HepG2 (cell line): ENCODE data around the gene NCDN. TPM values are rescaled to one million over a fixed set of nuclear protein-coding genes. Genes with fewer than 3 reads are reported as not detected.
A peak's percentile ranks its signal among the peaks of the same experiment; 100 is the strongest.

Experiments
- ATAC-seq: fragments of 200-7000 bp; cut with Tn5 transposase; 3 replicates; pipeline ENCODE4 v1.9.1; 2020; ENCODE audit warnings: mild to moderate bottlenecking, moderate library complexity
- BruUV-seq: library from RNA; stranded (reverse); fragments of 400-500 nt; replicated peaks from 2 replicates; lab custom pipeline; 2021; lab: Mats Ljungman, UMichigan
- CTCF ChIA-PET: fragments of 300-600 bp; formaldehyde crosslinking; extraction: SDS; loops from one replicate; lab custom pipeline; 2021; ENCODE audit warnings: low total read pairs, inconsistent platforms, low intra/inter-chr PET ratio; lab: Yijun Ruan, JAX
- POLR2A ChIA-PET: fragments of 350-600 bp; sonication (Branson Sonifier 250); formaldehyde crosslinking; loops from one replicate; lab custom pipeline; 2020; ENCODE audit warnings: antibody characterized with exemption, inconsistent platforms; lab: Yijun Ruan, JAX
- DNase-seq: peaks from one replicate; pipeline ENCODE4 v3.0.0-alpha.2; 2015; ENCODE audit warnings: low spot score
- FAIRE-seq: peaks from 3 replicates; lab custom pipeline; 2011; peaks lifted over from hg19 to GRCh38; lab: Jason Lieb, UNC
- H2AFZ ChIP-seq: one replicate; pipeline ENCODE4 v1.6.1; 2011; ENCODE audit warnings: low read length, inconsistent platforms
- H3K27ac ChIP-seq: fragments of 300-600 bp; 3 replicates; pipeline ENCODE4 v1.8.0; 2011; ENCODE audit warnings: mixed run types, mild to moderate bottlenecking, mixed read lengths, low read length, inconsistent platforms; ENCODE audit not compliant: insufficient read depth; ENCODE audit errors: extremely low read length
- H3K27me3 ChIP-seq, 2 experiments: fragments of 200-600 bp in 1 of 2; 2 replicates in 1 of 2; 3 replicates in 1 of 2; pipeline versions ENCODE4 v1.6.0 to v1.8.0; 2011; ENCODE audit warnings: low read length in 2 of 2, mild to moderate bottlenecking in 2 of 2, moderate library complexity in 2 of 2, inconsistent platforms in 1 of 2; ENCODE audit not compliant: insufficient read depth in 2 of 2, control insufficient read depth in 1 of 2
- H3K36me3 ChIP-seq, 2 experiments: fragments of 200-600 bp in 1 of 2; replicated peaks in 1 of 2; 2 replicates in 1 of 2; 3 replicates in 1 of 2; pipeline versions ENCODE4 v1.5.1 to v1.8.0; 2011; ENCODE audit warnings: low read length in 2 of 2, inconsistent platforms in 1 of 2; ENCODE audit not compliant: insufficient read depth in 2 of 2, control insufficient read depth in 1 of 2
- H3K4me1 ChIP-seq: 2 replicates; pipeline ENCODE4 v1.5.1; 2012; ENCODE audit warnings: low read length, inconsistent platforms; ENCODE audit not compliant: insufficient read depth
- H3K4me2 ChIP-seq: 2 replicates; pipeline ENCODE4 v1.6.0; 2011; ENCODE audit warnings: low read depth, low read length, inconsistent platforms
- H3K4me3 ChIP-seq, 3 experiments: fragments of 200-600 bp in 1 of 3; sonication (generic), shearing (Covaris generic) in 1 of 3; replicated peaks in 1 of 3; 2 replicates each; pipeline ENCODE4 v1.5.1; 2011 to 2016; ENCODE audit warnings: low read length in 3 of 3, inconsistent platforms in 2 of 3, low read depth in 2 of 3, mild to moderate bottlenecking in 2 of 3, control low read depth in 1 of 3, mixed read lengths in 1 of 3; ENCODE audit not compliant: insufficient read depth in 1 of 3
- H3K79me2 ChIP-seq: one replicate; pipeline ENCODE4 v1.6.1; 2011; ENCODE audit warnings: low read length, inconsistent platforms; ENCODE audit not compliant: insufficient read depth
- H3K9ac ChIP-seq: 2 replicates; pipeline ENCODE4 v1.6.0; 2011; ENCODE audit warnings: mild to moderate bottlenecking, low read depth, low read length, inconsistent platforms; ENCODE audit not compliant: insufficient read depth
- H3K9me3 ChIP-seq: 2 replicates; pipeline ENCODE4 v1.5.1; 2012; ENCODE audit warnings: mild to moderate bottlenecking, low read length
- H4K20me1 ChIP-seq: 2 replicates; pipeline ENCODE4 v1.6.0; 2011; ENCODE audit warnings: inconsistent platforms, mild to moderate bottlenecking, low read length, moderate library complexity; ENCODE audit not compliant: insufficient read depth
- AFF4 ChIP-seq: sonication (generic); formaldehyde crosslinking; IDR thresholded peaks from 2 replicates; pipeline ENCODE4 v1.4.0; 2020; ENCODE audit warnings: missing genetic modification reagents
- CBX5 ChIP-seq: sonication (generic); formaldehyde crosslinking; IDR thresholded peaks from 2 replicates; pipeline ENCODE4 v1.4.0; 2020; ENCODE audit warnings: missing genetic modification reagents, borderline replicate concordance
- CREB1 ChIP-seq, 2 experiments: fragments of 450-650 bp in 1 of 2; IDR thresholded peaks; 2 replicates each; pipeline ENCODE4 v1.6.1; 2016 to 2017; ENCODE audit warnings: control low read depth in 1 of 2, mild to moderate bottlenecking in 1 of 2, missing compliant biosample characterization in 1 of 2, missing genetic modification characterization in 1 of 2
- ETV5 ChIP-seq: IDR thresholded peaks from 2 replicates; pipeline ENCODE4 v1.6.1; 2018; ENCODE audit warnings: missing biosample characterization, missing genetic modification reagents, inconsistent platforms, borderline replicate concordance
- HINFP ChIP-seq: sonication (generic); formaldehyde crosslinking; IDR thresholded peaks from 2 replicates; pipeline ENCODE4 v1.4.0; 2020; ENCODE audit warnings: low read depth, mild to moderate bottlenecking, missing genetic modification reagents
- HNF1B ChIP-seq: sonication (generic); formaldehyde crosslinking; IDR thresholded peaks from 2 replicates; pipeline ENCODE4 v1.5.1; 2020; ENCODE audit warnings: mild to moderate bottlenecking, moderate library complexity, missing genetic modification reagents
- NFIB ChIP-seq: sonication (generic); formaldehyde crosslinking; IDR thresholded peaks from 2 replicates; pipeline ENCODE4 v1.9.0; 2021; ENCODE audit warnings: missing genetic modification reagents, mild to moderate bottlenecking, borderline replicate concordance
- POLR2A ChIP-seq, 2 experiments: IDR thresholded peaks; 2 replicates each; pipeline ENCODE4 v1.6.1; 2011; ENCODE audit warnings: low read depth in 2 of 2, low read length in 2 of 2, mild to moderate bottlenecking in 1 of 2, moderate library complexity in 1 of 2; ENCODE audit not compliant: insufficient read depth in 1 of 2
- RNF2 ChIP-seq: fragments of 450-650 bp; conservative IDR thresholded peaks from 2 replicates; pipeline ENCODE4 v1.6.1; 2016; ENCODE audit warnings: low read depth
- TMF1 ChIP-seq: sonication (generic); formaldehyde crosslinking; IDR thresholded peaks from 2 replicates; pipeline ENCODE4 v1.8.1; 2022; ENCODE audit warnings: low read depth, missing genetic modification reagents
- U2AF1 ChIP-seq: fragments of 200-400 bp; formaldehyde crosslinking; optimal IDR thresholded peaks from 2 replicates; pipeline ENCODE3; 2017; ENCODE audit warnings: mild to moderate bottlenecking, low read depth, low read length
- ZNF10 ChIP-seq: sonication (generic); formaldehyde crosslinking; IDR thresholded peaks from 2 replicates; pipeline ENCODE4 v1.4.0; 2020; ENCODE audit warnings: mild to moderate bottlenecking, low read depth, missing genetic modification reagents, borderline replicate concordance
- ZNF180 ChIP-seq: sonication (generic); formaldehyde crosslinking; IDR thresholded peaks from 2 replicates; pipeline ENCODE4 v1.4.0; 2020; ENCODE audit warnings: low read depth, missing genetic modification reagents, borderline replicate concordance
- ZNF317 ChIP-seq: sonication (generic); formaldehyde crosslinking; IDR thresholded peaks from 2 replicates; pipeline ENCODE4 v1.5.0; 2020; ENCODE audit warnings: mild to moderate bottlenecking, missing genetic modification reagents
- ZNF547 ChIP-seq: sonication (generic); formaldehyde crosslinking; IDR thresholded peaks from 2 replicates; pipeline ENCODE4 v1.5.1; 2020; ENCODE audit warnings: mild to moderate bottlenecking, missing genetic modification reagents
- ZNF589 ChIP-seq: sonication (generic); formaldehyde crosslinking; conservative IDR thresholded peaks from 2 replicates; pipeline ENCODE4 v1.8.0; 2022; ENCODE audit warnings: mild to moderate bottlenecking, moderate library complexity, missing genetic modification reagents
- ZNF761 ChIP-seq: sonication (generic); formaldehyde crosslinking; conservative IDR thresholded peaks from 2 replicates; pipeline ENCODE4 v1.4.0; 2020; ENCODE audit warnings: mild to moderate bottlenecking, missing genetic modification reagents
- WGBS: methylation state at CpG from one replicate; pipeline ENCODE4 v1.1.6; 2017; ENCODE audit warnings: low lambda C conversion rate; 5-methylcytosine and 5-hydroxymethylcytosine counted together
- in situ Hi-C: cut with HindIII; loops from 2 replicates; pipeline ENCODE4 v1.10.0; 2017; ENCODE audit warnings: low pct_unique_long_range_greater_than_20kb; ENCODE audit not compliant: extremely low pct_ligation_motif_present
- intact Hi-C: fragments of 100-400 bp; cut with micrococcal nuclease; formaldehyde crosslinking; loops from one replicate; pipeline ENCODE4 v1.10.0; 2022; ENCODE audit not compliant: unreplicated experiment
- polyA plus RNA-seq, 8 experiments: library from polyadenylated mRNA; depleted of rRNA in 3 of 8; stranded (reverse) in 7 of 8; unstranded in 1 of 8; fragments of >200 nt; fragmentation: Illumina TruSeq in 4 of 8; extraction: Trizol in 4 of 8; gene quantifications; 2 replicates each; pipeline versions ENCODE4 v1.2.1 to v1.2.3, GENCODE V29; 2011 to 2016; ENCODE audit warnings: low read depth in 4 of 8, missing spikeins in 1 of 8, mixed read lengths in 1 of 8; ENCODE audit not compliant: insufficient read depth in 1 of 8
- total RNA-seq, 5 experiments: library from RNA; depleted of rRNA; stranded (reverse); fragments of >200 nt; fragmentation: Illumina TruSeq; extraction: Trizol; gene quantifications; 2 replicates each; pipeline ENCODE4 v1.2.3, GENCODE V29; 2016; ENCODE audit warnings: low read depth in 1 of 5

NCDN gene
- total and polyA plus RNA-seq, 2 of the 13 experiments (the other 11 are each of a cell fraction or from before 2014, with no cell fraction given): 6.6 to 9.3 TPM

- peaks cover 45% of the 10 kb centered on the region for H3K4me1 ChIP-seq
- POLR2A ChIA-PET: interaction anchor here (0.7 to 2.4 kb wide), 12 partner anchors 10 to 697 kb away, joined by 3 to 25 read pairs (median 4); partner anchors contain the start of genes CLSPN, SFPQ, SMIM12 and TFAP2E
- peak; percentile 48 for FAIRE-seq
- H3K9ac ChIP-seq: peak within 1 kb of the TSS; percentile 89
- no TSS peak for BruUV-seq
- H3K4me3 ChIP-seq: peak within 1 kb of the TSS; percentile 67 to 84 (median 82)
- in situ Hi-C loops: loop anchor here (10.0 kb wide), 1 partner anchor 362 kb away; the partner anchor contains the start of gene SFPQ
- peaks cover 6 to 25% of the 10 kb centered on the region in 2 experiments; a peak in 4 of 5 replicates for H3K36me3 ChIP-seq
- peak within 1 kb of the TSS; percentile 98 for H3K27ac ChIP-seq
- H3K4me2 ChIP-seq: peak within 1 kb of the TSS; percentile 92
- peaks cover 14% of the 10 kb centered on the region for H4K20me1 ChIP-seq
- H3K79me2 ChIP-seq: peaks cover 22% of the 10 kb centered on the region
- peak; percentile 87 for ATAC-seq
- no peaks in the 10 kb centered on the region for H3K27me3 ChIP-seq
- intact Hi-C loops: no loop called here
- WGBS: no CpG with 5 or more reads among the region's 39 CpGs
- no peak within 1 kb of the TSS for H2AFZ ChIP-seq
- H3K9me3 ChIP-seq: no peaks in the 10 kb centered on the region
- peak; percentile 60 for DNase-seq
- CTCF ChIA-PET: no interaction called here
- TF ChIP-seq CBX5 (CRISPR knock-in tag): no peak
- TF ChIP-seq ZNF547 (CRISPR knock-in tag): no peak; the same call in 1 of the 2 replicates
- TF ChIP-seq TMF1: 0 out of 2 replicates have a peak, but pooled peaks have one; percentile 55
- peak; percentile 46; the same call in 1 of the 2 replicates for TF ChIP-seq ETV5 (CRISPR knock-in tag)
- TF ChIP-seq CREB1 (IDR thresholded peaks at IDR 0.05): no peak
- TF ChIP-seq CREB1 (CRISPR knock-in tag; IDR thresholded peaks at IDR 0.05): no peak
- no peak for TF ChIP-seq HINFP (CRISPR knock-in tag)
- TF ChIP-seq AFF4: no peak
- TF ChIP-seq ZNF180: no peak
- TF ChIP-seq POLR2A (IDR thresholded peaks at IDR 0.05; ENCODE audit: insufficient read depth in 1 of 2, low read depth in 2 of 2, low read length in 2 of 2): peak; percentile 60 to 87
- TF ChIP-seq NFIB (CRISPR knock-in tag): no peak
- peak; percentile 39 for TF ChIP-seq ZNF317
- TF ChIP-seq RNF2: no peak
- no peak for TF ChIP-seq U2AF1
- TF ChIP-seq ZNF589 (CRISPR knock-in tag): 0 out of 2 replicates have a peak, but pooled peaks have one; percentile 19
- TF ChIP-seq ZNF10 (CRISPR knock-in tag): no peak
- TF ChIP-seq HNF1B (CRISPR knock-in tag): no peak; the same call in none of the 2 replicates
- TF ChIP-seq ZNF761 (CRISPR knock-in tag): no peak
Measured at GRCh38 chr1:35557118-35557610, 435 bp upstream of the NCDN start, which contains the start of gene KIAA0319L. KIAA0319L (minus strand) TSS chr1:35557403; CDS start chr1:35554491, 2,912 bp downstream.
